Endothelial cell of umbilical vein (primary cell): ENCODE results near the gene ZNF341. TPM values are rescaled to one million over a fixed set of nuclear protein-coding genes. Genes with fewer than 3 reads are reported as not detected.

Experiments used
- BruUV-seq: library from RNA; stranded (reverse); fragments of 400-500 nt; replicated peaks from 2 replicates; lab custom pipeline; 2021; lab: Mats Ljungman, UMichigan
- CTCF ChIA-PET: fragments of 300-600, 350-600 bp; sonication (Branson Sonifier 250); formaldehyde crosslinking; loops from one replicate; lab custom pipeline; 2021; ENCODE audit warnings: antibody characterized with exemption, inconsistent platforms; lab: Charles Lee
- POLR2A ChIA-PET: fragments of 300-600, 350-600 bp; sonication (Branson Sonifier 250); formaldehyde crosslinking; loops from one replicate; lab custom pipeline; 2021; ENCODE audit warnings: antibody characterized with exemption, inconsistent platforms; lab: Charles Lee
- DNase-seq: peaks from one replicate; pipeline ENCODE4 v3.0.0-alpha.2; 2011; ENCODE audit warnings: low read depth, low spot score
- FAIRE-seq: peaks from 2 replicates; lab custom pipeline; 2011; peaks lifted over from hg19 to GRCh38; lab: Jason Lieb, UNC
- H2AFZ ChIP-seq: 2 replicates; pipeline ENCODE4 v1.6.0; 2012; ENCODE audit warnings: low read depth, low read length, control low read depth, inconsistent platforms
- H3K27ac ChIP-seq: 2 replicates; pipeline ENCODE4 v1.5.1; 2011; ENCODE audit warnings: low read depth, mild to moderate bottlenecking, control low read depth, low read length, moderate library complexity; ENCODE audit not compliant: insufficient read depth
- H3K27me3 ChIP-seq, 2 experiments: 2 replicates each; pipeline versions ENCODE4 v1.6.0 to v1.6.1; 2011; ENCODE audit warnings: low read length in 2 of 2, mixed read lengths in 1 of 2; ENCODE audit not compliant: control insufficient read depth in 2 of 2, insufficient read depth in 2 of 2
- H3K36me3 ChIP-seq, 2 experiments: 2 replicates in 1 of 2; 3 replicates in 1 of 2; pipeline ENCODE4 v1.5.1; 2011; ENCODE audit warnings: low read length in 2 of 2, mild to moderate bottlenecking in 1 of 2, moderate library complexity in 1 of 2; ENCODE audit not compliant: control insufficient read depth in 2 of 2, insufficient read depth in 2 of 2; ENCODE audit errors: extremely low read depth in 1 of 2
- H3K4me1 ChIP-seq: 3 replicates; pipeline ENCODE4 v1.5.1; 2011; ENCODE audit warnings: mild to moderate bottlenecking, low read length; ENCODE audit not compliant: control insufficient read depth, insufficient read depth; ENCODE audit errors: extremely low read depth
- H3K4me2 ChIP-seq: 2 replicates; pipeline ENCODE4 v1.6.1; 2011; ENCODE audit warnings: low read length, control low read depth, mixed read lengths; ENCODE audit not compliant: insufficient read depth
- H3K4me3 ChIP-seq, 3 experiments: fragments of 200-600 bp in 1 of 3; sonication (generic), shearing (Covaris generic) in 1 of 3; replicated peaks in 1 of 3; 2 replicates each; pipeline ENCODE4 v1.5.1; 2011 to 2016; ENCODE audit warnings: control low read depth in 3 of 3, low read length in 3 of 3, mild to moderate bottlenecking in 2 of 3, inconsistent platforms in 1 of 3, low read depth in 1 of 3, moderate library complexity in 1 of 3; ENCODE audit not compliant: insufficient read depth in 1 of 3
- H3K79me2 ChIP-seq: 2 replicates; pipeline ENCODE4 v1.6.0; 2012; ENCODE audit warnings: low read length, inconsistent platforms; ENCODE audit not compliant: control insufficient read depth, insufficient read depth
- H3K9ac ChIP-seq: replicated peaks from 2 replicates; pipeline ENCODE3; 2011; ENCODE audit warnings: low read length, control low read depth; ENCODE audit not compliant: insufficient read depth; ENCODE audit errors: extremely low read depth
- H3K9me1 ChIP-seq: replicated peaks from 3 replicates; pipeline ENCODE4 v1.6.0; 2011; ENCODE audit warnings: mild to moderate bottlenecking, low read length; ENCODE audit not compliant: control insufficient read depth, insufficient read depth; ENCODE audit errors: extremely low read depth
- H3K9me3 ChIP-seq: replicated peaks from 2 replicates; pipeline ENCODE4 v1.5.1; 2012; ENCODE audit warnings: low read length, inconsistent platforms; ENCODE audit not compliant: control insufficient read depth, insufficient read depth
- H4K20me1 ChIP-seq: replicated peaks from 2 replicates; pipeline ENCODE3; 2011; ENCODE audit warnings: mild to moderate bottlenecking, low read length; ENCODE audit not compliant: control insufficient read depth, insufficient read depth; ENCODE audit errors: extremely low read depth
- EZH2 ChIP-seq: IDR thresholded peaks from 2 replicates; pipeline ENCODE4 v1.6.1; 2012; ENCODE audit warnings: borderline replicate concordance, low read depth, mild to moderate bottlenecking, moderate library complexity, low read length, inconsistent platforms; ENCODE audit not compliant: severe bottlenecking
- GATA2 ChIP-seq: IDR thresholded peaks from 2 replicates; pipeline ENCODE4 v1.7.0; 2011; ENCODE audit warnings: low read depth, mild to moderate bottlenecking, moderate library complexity, mixed read lengths, low read length; ENCODE audit not compliant: insufficient read length, insufficient read depth
- JUN ChIP-seq: IDR thresholded peaks from 2 replicates; pipeline ENCODE4 v1.6.1; 2011; ENCODE audit warnings: borderline replicate concordance, low read depth; ENCODE audit not compliant: insufficient read length, insufficient read depth
- MAX ChIP-seq: IDR thresholded peaks from 2 replicates; pipeline ENCODE4 v1.6.1; 2011; ENCODE audit not compliant: insufficient read depth, insufficient read length
- MYC ChIP-seq: IDR thresholded peaks from one replicate; pipeline ENCODE4 v1.6.1; 2011; ENCODE audit warnings: mild to moderate bottlenecking, low read depth, low read length
- POLR2A ChIP-seq: IDR thresholded peaks from 2 replicates; pipeline ENCODE4 v1.6.1; 2012; ENCODE audit warnings: low read depth, mild to moderate bottlenecking, control low read depth, low read length
- POLR2AphosphoS5 ChIP-seq: IDR thresholded peaks from 2 replicates; pipeline ENCODE4 v1.6.1; 2012; ENCODE audit warnings: low read depth, mild to moderate bottlenecking, control low read depth, low read length, moderate library complexity; ENCODE audit not compliant: insufficient read depth
- dilution Hi-C: fragments of 300-500 bp; cut with MboI; formaldehyde crosslinking; loops from one replicate; pipeline ENCODE4 v1.15.0; 2019; ENCODE audit warnings: low sequenced_read_pairs; ENCODE audit not compliant: extremely low pct_ligation_motif_present
- intact Hi-C: fragments of 100-400 bp; cut with micrococcal nuclease; formaldehyde crosslinking; loops from one replicate; pipeline ENCODE4 v1.10.0; 2022
- polyA plus RNA-seq, 4 experiments: library from polyadenylated mRNA; depleted of rRNA in 3 of 4; stranded (reverse) in 3 of 4; unstranded in 1 of 4; fragments of >200 nt; gene quantifications; 2 replicates each; pipeline versions ENCODE4 v1.2.1 to v1.2.3, GENCODE V29; 2011 to 2012; ENCODE audit warnings: missing spikeins in 1 of 4
- total RNA-seq: library from RNA; stranded (reverse); gene quantifications from 2 replicates; pipeline ENCODE4 v1.2.3, GENCODE V29; 2021

ZNF341 gene
- total and polyA plus RNA-seq, 2 donors (not counting 3 experiments of a cell fraction or from before 2014, with no cell fraction given), result 4.9 TPM

DNA sequence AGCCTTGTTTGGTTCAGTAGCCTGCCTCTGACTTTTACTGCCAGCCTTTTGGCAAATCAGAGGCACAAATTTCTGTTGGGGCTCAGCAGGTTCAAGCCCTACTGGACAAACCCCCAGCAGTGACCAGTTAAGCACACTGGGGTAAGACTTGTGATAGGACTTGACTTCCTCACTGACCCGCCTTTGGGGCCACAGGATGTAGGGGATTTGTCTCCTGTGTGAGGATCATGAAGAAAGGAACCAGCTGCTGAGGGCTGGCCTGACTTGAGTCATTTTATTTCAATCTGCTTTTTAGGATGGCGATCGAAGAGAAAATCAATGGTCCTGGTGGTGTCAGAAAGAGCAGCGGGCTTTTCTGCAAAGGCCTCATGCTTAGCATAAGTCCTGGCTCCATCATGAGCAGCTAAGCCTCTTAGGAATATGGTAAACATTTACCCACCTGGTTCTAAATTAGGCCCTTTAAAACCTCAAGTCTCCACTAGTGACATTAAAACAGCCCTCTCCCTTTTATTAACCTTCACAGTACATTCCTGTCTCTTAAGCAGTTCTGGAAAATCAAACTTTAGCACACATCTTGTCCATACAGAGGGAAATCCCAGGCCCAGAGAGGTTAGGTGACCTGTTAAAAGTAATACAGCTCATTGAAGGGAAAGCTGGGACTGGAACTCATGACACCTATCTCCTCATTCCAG lies 96.0 kb downstream of the ZNF341 start:
- Histone ChIP-seq H3K27me3 (no peaks in the 10 kb centered on the region), H3K4me3 (no peak overlapping the region), H3K27ac (no peak overlapping the region), H3K9me3 (no peaks in the 10 kb centered on the region), H2AFZ (no peak overlapping the region), H4K20me1 (peaks cover 19% of the 10 kb centered on the region), H3K9me1 (no peaks in the 10 kb centered on the region), H3K9ac (no peak overlapping the region), H3K79me2 (peaks cover 95% of the 10 kb centered on the region), H3K36me3 (peaks cover 0 to 3% of the 10 kb centered on the region in 2 experiments), H3K4me2 (no peak overlapping the region), H3K4me1 (peaks cover 12% of the 10 kb centered on the region)
- no TSS peak for BruUV-seq
- intact Hi-C loops, result no loop called here
- DNase-seq (no peak), FAIRE-seq (no peak)
- dilution Hi-C loops, result no loop called here
- ChIA-PET CTCF (interaction anchor here (1.3 kb wide), 1 partner anchor 16 kb away, joined by 3 read pairs; the partner anchor contains the start of gene CHMP4B), POLR2A (no interaction called here)
- TF ChIP-seq POLR2AphosphoS5 (no peak), EZH2 (no peak), JUN (no peak), MYC (no peak), GATA2 (no peak), POLR2A (no peak), MAX (no peak)
